NB4 (cell line): ENCODE data around the gene ZC3H8.

Source experiments
- DNase-seq: peaks from one replicate; pipeline ENCODE4 v3.0.0; 2010; ENCODE audit warnings: low read depth
- H3K4me3 ChIP-seq: one replicate; pipeline ENCODE4 v1.5.1; 2011; ENCODE audit warnings: mild to moderate bottlenecking, low read depth, low read length, moderate library complexity
- MYC ChIP-seq: IDR thresholded peaks from 2 replicates; pipeline ENCODE4 v1.6.1; 2011; ENCODE audit warnings: low read depth, low read length
- POLR2A ChIP-seq: IDR thresholded peaks from 2 replicates; pipeline ENCODE4 v1.6.1; 2011; ENCODE audit warnings: mild to moderate bottlenecking; ENCODE audit not compliant: insufficient read length; ENCODE audit errors: extremely low read depth
- TF ChIP-seq, protein P1 (sequence below): IDR thresholded peaks from one replicate; pipeline ENCODE4 v1.5.1; 2012; ENCODE audit warnings: low read depth, low read length
- TF ChIP-seq, protein P2 (sequence below): IDR thresholded peaks from 2 replicates; pipeline ENCODE4 v1.6.1; 2011; ENCODE audit warnings: low read depth, low read length

The ZC3H8 gene

DNA sequence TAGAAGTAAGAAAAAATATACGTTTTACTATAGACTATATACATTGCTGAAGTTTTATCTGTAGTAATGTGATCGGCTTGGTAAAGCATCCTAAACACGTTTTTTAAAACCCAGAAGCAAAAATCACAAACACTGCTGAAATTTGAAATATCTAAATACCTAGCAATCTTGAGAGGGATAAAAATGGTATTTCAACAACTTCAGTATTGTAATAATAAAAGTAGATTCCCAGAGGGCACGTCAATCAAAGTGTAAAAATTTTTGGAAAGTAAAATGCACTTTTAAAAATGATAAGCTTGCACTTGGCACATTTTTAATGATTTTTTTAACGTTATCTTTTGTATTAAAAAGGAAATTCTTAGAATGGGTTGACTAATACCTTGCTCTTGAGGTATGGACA is 22.1 kb upstream of the ZC3H8 start:
- TF ChIP-seq, protein P1, sequence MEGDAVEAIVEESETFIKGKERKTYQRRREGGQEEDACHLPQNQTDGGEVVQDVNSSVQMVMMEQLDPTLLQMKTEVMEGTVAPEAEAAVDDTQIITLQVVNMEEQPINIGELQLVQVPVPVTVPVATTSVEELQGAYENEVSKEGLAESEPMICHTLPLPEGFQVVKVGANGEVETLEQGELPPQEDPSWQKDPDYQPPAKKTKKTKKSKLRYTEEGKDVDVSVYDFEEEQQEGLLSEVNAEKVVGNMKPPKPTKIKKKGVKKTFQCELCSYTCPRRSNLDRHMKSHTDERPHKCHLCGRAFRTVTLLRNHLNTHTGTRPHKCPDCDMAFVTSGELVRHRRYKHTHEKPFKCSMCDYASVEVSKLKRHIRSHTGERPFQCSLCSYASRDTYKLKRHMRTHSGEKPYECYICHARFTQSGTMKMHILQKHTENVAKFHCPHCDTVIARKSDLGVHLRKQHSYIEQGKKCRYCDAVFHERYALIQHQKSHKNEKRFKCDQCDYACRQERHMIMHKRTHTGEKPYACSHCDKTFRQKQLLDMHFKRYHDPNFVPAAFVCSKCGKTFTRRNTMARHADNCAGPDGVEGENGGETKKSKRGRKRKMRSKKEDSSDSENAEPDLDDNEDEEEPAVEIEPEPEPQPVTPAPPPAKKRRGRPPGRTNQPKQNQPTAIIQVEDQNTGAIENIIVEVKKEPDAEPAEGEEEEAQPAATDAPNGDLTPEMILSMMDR = no peak
- TF ChIP-seq POLR2A = no peak
- TF ChIP-seq, protein P2, sequence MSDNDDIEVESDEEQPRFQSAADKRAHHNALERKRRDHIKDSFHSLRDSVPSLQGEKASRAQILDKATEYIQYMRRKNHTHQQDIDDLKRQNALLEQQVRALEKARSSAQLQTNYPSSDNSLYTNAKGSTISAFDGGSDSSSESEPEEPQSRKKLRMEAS = no peak
- no peak for TF ChIP-seq MYC
- peak overlapping the region; percentile 83 for H3K4me3 ChIP-seq

DNA sequence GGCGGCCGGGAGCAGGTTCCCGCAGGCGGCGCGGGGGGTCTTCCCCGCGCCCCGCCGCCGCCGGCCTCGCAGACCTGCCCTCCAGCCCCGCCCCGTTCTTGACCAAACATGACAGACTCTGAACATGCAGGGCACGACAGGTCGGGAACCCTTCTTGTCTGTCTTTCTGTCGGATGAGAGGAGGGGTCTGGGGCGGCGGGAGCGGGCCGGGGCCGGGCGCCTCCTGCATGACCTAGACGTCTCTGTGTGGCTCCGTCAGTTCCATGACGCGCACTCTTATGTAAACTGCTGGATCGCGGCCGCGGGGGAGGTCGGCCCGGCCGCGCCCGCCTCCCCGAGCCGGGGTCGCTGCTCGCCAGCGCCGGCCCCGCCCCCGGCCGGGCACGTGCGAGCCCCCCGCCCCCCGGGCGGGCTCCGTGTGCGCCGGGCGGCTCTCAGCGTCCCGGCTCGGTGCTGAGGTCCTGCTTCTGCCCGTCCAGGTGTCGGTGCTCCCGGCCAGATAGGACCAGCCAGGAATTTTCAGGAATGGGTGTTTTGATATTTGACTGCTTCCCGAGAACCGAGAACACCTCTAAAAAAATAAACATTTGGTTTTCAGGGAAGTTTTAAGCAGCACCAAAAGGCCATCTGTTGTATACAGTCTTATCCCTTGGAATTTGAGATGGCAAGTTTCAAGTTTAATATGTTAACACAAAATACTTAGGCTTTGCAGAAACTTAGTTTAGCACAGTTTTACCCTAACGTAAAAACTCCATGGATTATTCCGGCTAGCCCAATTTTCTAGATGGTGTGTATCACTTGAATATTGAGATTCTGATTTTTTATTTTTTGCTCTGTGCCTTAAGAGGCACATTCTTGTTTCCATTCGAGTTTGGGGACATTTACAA is 21.3 kb upstream of the ZC3H8 start:
- peak; percentile 96 for DNase-seq
- H3K4me3 ChIP-seq = peak overlapping the region; percentile 86
- TF ChIP-seq, protein P1 = no peak
- TF ChIP-seq POLR2A (peak; percentile 68), MYC (peak; percentile 71)
- TF ChIP-seq, protein P2 = peak; percentile 75

More for the DNA sequence above, 22.1 kb upstream of the ZC3H8 start:
- no peak for DNase-seq

DNA sequence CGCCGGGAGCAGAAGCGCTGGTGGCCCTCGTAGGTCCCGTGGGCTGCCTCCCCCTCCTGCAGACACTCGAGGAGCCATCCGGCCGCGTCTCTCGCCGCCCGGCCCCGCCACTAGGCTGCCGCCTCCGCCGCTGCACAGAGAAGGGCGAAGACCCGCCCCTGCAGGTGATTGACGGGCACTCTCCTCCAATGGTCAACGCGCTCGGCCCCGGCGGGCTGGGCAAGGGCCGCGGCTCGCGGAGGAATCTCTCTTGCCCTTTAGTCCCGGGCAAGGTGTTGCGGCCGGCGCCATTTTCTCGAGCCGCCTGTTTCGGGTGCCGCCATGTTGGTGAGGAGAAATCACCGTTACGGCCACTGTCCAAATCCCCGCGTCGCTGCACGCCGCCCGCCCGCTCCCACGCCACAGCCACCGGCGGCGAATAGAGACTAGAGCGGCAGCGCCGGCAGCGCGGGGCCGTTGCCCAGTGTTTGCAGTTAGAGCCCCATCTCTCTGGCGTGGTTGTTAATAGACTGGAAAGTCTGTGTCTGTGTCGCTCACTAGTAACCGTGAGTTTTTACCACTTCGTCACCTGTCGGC is 20.6 kb upstream of the ZC3H8 start, which contains the start of gene ZC3H6:
Gene ZC3H6 (plus strand): TSS at position 287 of the 576 bp plus-strand sequence. CDS start 398 bp downstream, outside the sequence.
- TF ChIP-seq, protein P2 = peak; percentile 46; the same call in 1 of the 2 replicates
- TF ChIP-seq MYC (peak; percentile 77), POLR2A (peak; percentile 95)
- TF ChIP-seq, protein P1 = no peak

DNA sequence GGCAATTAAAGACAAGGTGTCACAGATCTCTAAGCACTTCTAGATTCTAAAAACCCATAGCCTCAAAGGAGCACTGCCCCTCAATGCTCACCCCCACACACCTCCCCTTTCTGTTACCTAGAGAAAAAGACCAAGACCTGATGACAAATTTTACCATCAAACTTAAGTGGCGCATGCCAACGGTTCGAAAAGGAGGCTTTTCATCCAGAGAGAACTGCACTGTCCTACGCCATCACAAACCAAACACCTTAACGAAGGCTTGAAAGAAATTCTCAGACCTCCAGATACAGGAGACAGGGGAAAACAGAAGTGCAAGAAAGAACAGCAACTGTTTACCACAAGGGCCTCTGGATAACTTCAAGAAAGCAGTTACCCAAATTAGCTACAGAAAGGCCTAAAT is 18.5 kb upstream of the ZC3H8 start:
- TF ChIP-seq, protein P2 = no peak
- TF ChIP-seq MYC (no peak), POLR2A (no peak)
- TF ChIP-seq, protein P1 = no peak
- no peak overlapping the region for H3K4me3 ChIP-seq
- DNase-seq = no peak

More for the DNA sequence above, 20.6 kb upstream of the ZC3H8 start, which contains the start of gene ZC3H6:
- DNase-seq = peak; percentile 99
- H3K4me3 ChIP-seq = peak within 1 kb of the TSS; percentile 99

DNA sequence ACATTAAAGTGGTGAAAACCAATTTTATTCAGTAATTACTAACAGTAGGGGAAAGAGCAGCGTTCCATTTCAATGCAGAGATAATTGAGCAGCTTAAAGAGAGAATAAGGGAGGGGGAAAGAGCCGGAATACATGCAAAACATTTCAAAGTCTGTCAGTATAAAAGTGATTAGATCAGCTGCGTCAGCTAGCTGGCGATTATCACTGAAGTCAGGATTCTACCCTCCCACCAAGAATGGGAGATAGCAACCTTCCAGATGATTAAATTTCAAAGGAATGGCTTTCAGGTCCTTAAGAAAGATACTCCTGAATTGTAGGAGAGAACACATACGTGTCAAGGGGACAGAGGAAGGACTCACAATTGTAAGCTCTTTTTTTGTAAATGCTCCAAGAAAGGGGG is 17.8 kb upstream of the ZC3H8 start:
- no peak overlapping the region for H3K4me3 ChIP-seq
- no peak for DNase-seq
- TF ChIP-seq MYC = no peak
- TF ChIP-seq, protein P2 = no peak

DNA sequence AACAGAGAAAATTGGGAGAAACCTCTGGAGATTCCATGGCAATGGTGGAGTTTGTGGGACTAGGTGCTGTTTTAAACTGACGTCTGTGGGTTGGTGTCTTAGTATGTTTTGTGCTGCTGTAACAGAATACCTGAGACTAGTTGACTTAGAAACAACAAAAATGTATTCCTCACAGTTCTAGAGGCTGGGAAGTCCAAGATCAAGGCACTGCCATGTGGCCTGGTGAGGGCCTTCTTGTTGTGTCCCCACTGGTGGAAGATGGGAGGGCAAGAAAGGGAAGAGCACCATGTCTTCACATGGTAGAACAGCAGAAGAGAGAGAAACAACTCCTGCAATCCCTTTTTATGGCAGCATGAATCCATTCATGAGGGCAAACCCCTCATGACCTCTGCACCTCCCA is 13.7 kb upstream of the ZC3H8 start:
- DNase-seq = no peak
- TF ChIP-seq MYC = no peak
- TF ChIP-seq, protein P2 = no peak
- H3K4me3 ChIP-seq = no peak overlapping the region
